GM23338 (cell line): ENCODE results near the gene EXD3. TPM values are rescaled to one million over a fixed set of nuclear protein-coding genes. Genes with fewer than 3 reads are reported as not detected.

Experiments
- ATAC-seq: fragments of 200-7000 bp; cut with Tn5 transposase; 3 replicates; pipeline ENCODE4 v1.9.1; 2020
- DNase-seq: peaks from one replicate; pipeline ENCODE4 v3.0.0-alpha.2; 2015; ENCODE audit warnings: low spot score
- H2AFZ ChIP-seq: fragments of 200-600 bp; sonication (generic); 2 replicates; pipeline ENCODE4 v1.8.0; 2016; ENCODE audit warnings: antibody characterized with exemption, mild to moderate bottlenecking, moderate library complexity
- H3F3A ChIP-seq: fragments of 200-600 bp; sonication (generic); replicated peaks from 2 replicates; pipeline ENCODE4 v1.8.0; 2017; ENCODE audit warnings: antibody characterized with exemption, mixed run types, low read depth
- H3K27ac ChIP-seq: fragments of 200-600 bp; sonication (generic); 2 replicates; pipeline ENCODE4 v1.6.1; 2016; ENCODE audit warnings: low read depth
- H3K27me3 ChIP-seq: fragments of 200-600 bp; sonication (generic); 2 replicates; pipeline ENCODE4 v1.8.0; 2016; ENCODE audit warnings: mild to moderate bottlenecking, mixed run types, moderate library complexity; ENCODE audit not compliant: insufficient read depth
- H3K36me3 ChIP-seq: fragments of 200-600 bp; sonication (generic); 2 replicates; pipeline ENCODE4 v1.8.0; 2016; ENCODE audit warnings: mild to moderate bottlenecking; ENCODE audit not compliant: insufficient read depth
- H3K4me1 ChIP-seq: fragments of 200-600 bp; sonication (generic); 2 replicates; pipeline ENCODE4 v1.8.0; 2016; ENCODE audit warnings: mild to moderate bottlenecking, moderate library complexity; ENCODE audit not compliant: insufficient read depth
- H3K4me2 ChIP-seq: fragments of 200-600 bp; sonication (generic); 2 replicates; pipeline ENCODE4 v1.7.1; 2017; ENCODE audit warnings: mixed run types
- H3K4me3 ChIP-seq: fragments of 200-600 bp; sonication (generic); 2 replicates; pipeline ENCODE4 v1.6.1; 2016; ENCODE audit warnings: mixed run types
- H3K79me2 ChIP-seq: fragments of 200-600 bp; sonication (generic); replicated peaks from 2 replicates; pipeline ENCODE4 v1.8.0; 2017; ENCODE audit warnings: mild to moderate bottlenecking; ENCODE audit not compliant: insufficient read depth
- H3K9me2 ChIP-seq: fragments of 200-600 bp; sonication (generic); 2 replicates; pipeline ENCODE4 v1.8.0; 2017; ENCODE audit not compliant: insufficient read depth
- H4K20me1 ChIP-seq: fragments of 200-600 bp; sonication (generic); replicated peaks from 2 replicates; pipeline ENCODE4 v1.8.0; 2017; ENCODE audit warnings: mild to moderate bottlenecking; ENCODE audit not compliant: insufficient read depth
- H3K27ac Mint-ChIP-seq: 2 replicates; pipeline ENCODE4 v1.8.0; 2020; ENCODE audit warnings: inconsistent platforms, mild to moderate bottlenecking, moderate library complexity, mixed read lengths
- H3K27me3 Mint-ChIP-seq: 3 replicates; pipeline ENCODE4 v1.8.0; 2022; ENCODE audit warnings: low read depth, mild to moderate bottlenecking, moderate library complexity, mixed read lengths, inconsistent platforms; ENCODE audit not compliant: insufficient read depth, poor library complexity
- H3K36me3 Mint-ChIP-seq: 3 replicates; pipeline ENCODE4 v1.8.0; 2021; ENCODE audit warnings: low read depth, mild to moderate bottlenecking, inconsistent platforms, moderate library complexity, mixed read lengths
- H3K4me1 Mint-ChIP-seq: 3 replicates; pipeline ENCODE4 v1.8.0; 2020; ENCODE audit warnings: mild to moderate bottlenecking, inconsistent platforms, mixed read lengths
- H3K4me3 Mint-ChIP-seq: 3 replicates; pipeline ENCODE4 v1.8.0; 2021; ENCODE audit warnings: moderate library complexity, mild to moderate bottlenecking, inconsistent platforms, mixed read lengths
- H3K9me3 Mint-ChIP-seq: 3 replicates; pipeline ENCODE4 v1.8.0; 2020; ENCODE audit warnings: moderate library complexity, mild to moderate bottlenecking, inconsistent platforms, mixed read lengths
- CREB1 ChIP-seq: fragments of 250-450 bp; sonication (Bioruptor Pico); IDR thresholded peaks from 2 replicates; pipeline ENCODE4 v1.5.0; 2020; ENCODE audit warnings: low read depth, mild to moderate bottlenecking, moderate library complexity
- CTCF ChIP-seq, 2 experiments: fragments of 200-600 bp in 1 of 2; sonication (generic) in 1 of 2; conservative IDR thresholded peaks; 2 replicates each; pipeline versions ENCODE4 v1.5.1 to v1.6.1; 2016 to 2017; ENCODE audit warnings: antibody characterized with exemption in 2 of 2, low read depth in 2 of 2, mild to moderate bottlenecking in 2 of 2, moderate library complexity in 1 of 2
- ETS1 ChIP-seq: IDR thresholded peaks from 2 replicates; pipeline ENCODE4 v1.6.1; 2016; ENCODE audit warnings: antibody characterized with exemption
- EZH2 ChIP-seq: fragments of 200-600 bp; sonication (generic); IDR thresholded peaks from one replicate; pipeline ENCODE4 v1.8.0; 2017; ENCODE audit warnings: antibody characterized with exemption, mild to moderate bottlenecking, low read depth; ENCODE audit not compliant: unreplicated experiment
- EZH2phosphoT487 ChIP-seq: fragments of 200-600 bp; sonication (generic); IDR thresholded peaks from one replicate; pipeline ENCODE4 v1.8.1; 2018; ENCODE audit warnings: antibody characterized with exemption; ENCODE audit not compliant: unreplicated experiment
- JUNB ChIP-seq: IDR thresholded peaks from one replicate; pipeline ENCODE4 v1.6.1; 2016; ENCODE audit warnings: antibody characterized with exemption; ENCODE audit not compliant: unreplicated experiment
- NANOG ChIP-seq: IDR thresholded peaks from 2 replicates; pipeline ENCODE4 v1.6.1; 2016; ENCODE audit warnings: antibody characterized with exemption, borderline replicate concordance
- REST ChIP-seq: IDR thresholded peaks from one replicate; pipeline ENCODE4 v1.6.1; 2018; ENCODE audit warnings: antibody characterized with exemption; ENCODE audit not compliant: unreplicated experiment
- ZNF114 ChIP-seq: fragments of 250-450 bp; sonication (Bioruptor Pico); IDR thresholded peaks from 2 replicates; pipeline ENCODE4 v1.5.0; 2020; ENCODE audit warnings: mild to moderate bottlenecking, moderate library complexity
- ZNF331 ChIP-seq: fragments of 250-450 bp; sonication (Bioruptor Pico); IDR thresholded peaks from 2 replicates; pipeline ENCODE4 v1.5.0; 2020; ENCODE audit warnings: low read depth, mild to moderate bottlenecking, moderate library complexity
- polyA plus RNA-seq: library from polyadenylated mRNA; unstranded; fragments of >200 nt; fragmentation: Nextera tagmentation; extraction: Ambion mirVana; gene quantifications from 2 replicates; pipeline ENCODE4 v1.2.1, GENCODE V29; 2016
- total RNA-seq: library from RNA; depleted of rRNA; stranded (reverse); fragments of >200 nt; shearing (Covaris generic); gene quantifications from 2 replicates; pipeline ENCODE4 v1.2.3, GENCODE V29; 2014

EXD3 gene
- total and polyA plus RNA-seq, 2 experiments from 2014 or later: 3.6 to 9.7 TPM

DNA sequence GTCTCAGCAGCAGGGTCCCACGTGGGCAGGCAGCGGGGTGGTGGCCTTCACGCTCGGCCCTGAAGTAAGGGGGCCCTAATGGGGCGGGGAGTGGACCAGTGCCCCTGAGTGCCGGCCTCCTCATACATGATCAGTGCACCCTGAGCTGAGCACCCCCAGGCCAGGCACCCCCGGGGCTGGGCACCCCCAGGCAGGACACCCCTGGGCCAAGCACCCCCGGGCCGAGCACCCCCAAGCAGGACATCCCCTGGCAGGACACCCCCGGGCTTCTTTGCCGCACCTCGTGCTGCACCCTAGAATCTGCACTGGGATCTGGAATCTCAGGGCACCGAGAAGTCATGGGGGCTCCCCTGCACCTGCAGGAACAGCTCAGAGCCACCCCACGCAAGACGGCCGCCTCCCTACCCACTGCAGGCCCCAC lies 51.4 kb downstream of the EXD3 start:
- H3K27me3 ChIP-seq: peaks cover 4% of the 10 kb centered on the region
- DNase-seq: no peak
- H3K79me2 ChIP-seq: no peaks in the 10 kb centered on the region
- no peak for TF ChIP-seq ETS1
- no peak for TF ChIP-seq JUNB
- no peak for TF ChIP-seq REST
- TF ChIP-seq ZNF331 (CRISPR knock-in tag): no peak
- H3K4me1 Mint-ChIP-seq: no peaks in the 10 kb centered on the region
- no peak overlapping the region for H2AFZ ChIP-seq
- no peaks in the 10 kb centered on the region for H4K20me1 ChIP-seq
- no peak overlapping the region for H3K27ac ChIP-seq
- no peak overlapping the region for H3K4me3 ChIP-seq
- H3K9me3 Mint-ChIP-seq: peaks cover 7% of the 10 kb centered on the region; the same call in 2 of the 3 replicates
- H3K4me1 ChIP-seq: no peaks in the 10 kb centered on the region
- no peak overlapping the region for H3K4me2 ChIP-seq
- ATAC-seq: no peak
- H3F3A ChIP-seq: no peaks in the 10 kb centered on the region
- H3K36me3 Mint-ChIP-seq: no peaks in the 10 kb centered on the region
- H3K9me2 ChIP-seq: no peaks in the 10 kb centered on the region
- H3K27me3 Mint-ChIP-seq: peaks cover 7% of the 10 kb centered on the region
- H3K36me3 ChIP-seq: no peaks in the 10 kb centered on the region
- H3K4me3 Mint-ChIP-seq: no peak overlapping the region
- no peak overlapping the region for H3K27ac Mint-ChIP-seq

- no peaks in the 10 kb centered on the region for H3K4me1 ChIP-seq
- Mint-ChIP-seq H3K27ac (no peak overlapping the region), H3K4me1 (no peaks in the 10 kb centered on the region), H3K27me3 (peaks cover 9% of the 10 kb centered on the region), H3K9me3 (peaks cover 5% of the 10 kb centered on the region), H3K4me3 (no peak overlapping the region), H3K36me3 (no peaks in the 10 kb centered on the region)
- DNase-seq (peak; percentile 50), ATAC-seq (peak; percentile 34)
- H3K27ac ChIP-seq: no peak overlapping the region
- H3F3A ChIP-seq: no peaks in the 10 kb centered on the region
- H2AFZ ChIP-seq: no peak overlapping the region
- H3K27me3 ChIP-seq: peaks cover 4% of the 10 kb centered on the region
- H3K4me2 ChIP-seq: no peak overlapping the region
- no peaks in the 10 kb centered on the region for H3K79me2 ChIP-seq
- no peaks in the 10 kb centered on the region for H3K36me3 ChIP-seq
- no peaks in the 10 kb centered on the region for H4K20me1 ChIP-seq
- no peak overlapping the region for H3K4me3 ChIP-seq
- no peaks in the 10 kb centered on the region for H3K9me2 ChIP-seq
- no peak for TF ChIP-seq ETS1
- TF ChIP-seq EZH2: no peak
- TF ChIP-seq REST: no peak
- no peak for TF ChIP-seq CTCF (conservative IDR thresholded peaks at IDR 0.05; ENCODE audit: low read depth in 2 of 2)
- TF ChIP-seq CREB1 (CRISPR knock-in tag): no peak
- TF ChIP-seq JUNB: no peak
- no peak for TF ChIP-seq ZNF331 (CRISPR knock-in tag)
- TF ChIP-seq ZNF114 (CRISPR knock-in tag): no peak
- no peak for TF ChIP-seq NANOG
- no peak for TF ChIP-seq EZH2phosphoT487
Observed at GRCh38 chr9:137370865-137371520, 52.0 kb downstream of the EXD3 start.
